Spinal cord (tissue), 10 donors: Measurements from ENCODE around the gene IGSF21. TPM values are rescaled to one million over a fixed set of nuclear protein-coding genes. Genes with fewer than 3 reads are reported as not detected.

ENCODE experiments used
- DNase-seq, 6 donors: peaks; one replicate each; pipeline versions ENCODE4 v3.0.0 to v3.0.0-alpha.2; 2013 to 2015; ENCODE audit warnings: low spot score in 6 of 6, low read depth in 4 of 6
- H3K27ac ChIP-seq: one replicate; pipeline ENCODE4 v1.5.1; 2013; ENCODE audit warnings: low read depth, low read length, control low read depth
- H3K27me3 ChIP-seq: one replicate; pipeline ENCODE4 v1.6.1; 2013; ENCODE audit warnings: low read length; ENCODE audit not compliant: control insufficient read depth, insufficient read depth
- H3K36me3 ChIP-seq: one replicate; pipeline ENCODE4 v1.6.1; 2013; ENCODE audit warnings: low read length; ENCODE audit not compliant: control insufficient read depth, insufficient read depth
- H3K4me1 ChIP-seq: one replicate; pipeline ENCODE4 v1.6.1; 2013; ENCODE audit warnings: low read length; ENCODE audit not compliant: control insufficient read depth, insufficient read depth
- H3K4me3 ChIP-seq: one replicate; pipeline ENCODE4 v1.5.1; 2013; ENCODE audit warnings: low read depth, low read length, control low read depth
- H3K9me3 ChIP-seq: one replicate; pipeline ENCODE4 v1.6.1; 2013; ENCODE audit warnings: low read length; ENCODE audit not compliant: control insufficient read depth, insufficient read depth
- WGBS: methylation state at CpG from one replicate; pipeline ENCODE4 v1.1.5; 2013; ENCODE audit warnings: missing lambda C conversion rate; ENCODE audit not compliant: insufficient coverage; 5-methylcytosine and 5-hydroxymethylcytosine counted together
- polyA plus RNA-seq, 2 donors: library from polyadenylated mRNA; unstranded; fragments of 120-200 nt; gene quantifications; one replicate each; pipeline ENCODE4 v1.2.1, GENCODE V29; 2013; ENCODE audit not compliant: insufficient read length in 2 of 2
- total RNA-seq, 2 donors: library from RNA; depleted of rRNA in 1 of 2; stranded (reverse); fragments of 120-200 nt in 1 of 2; fragments of >200 nt in 1 of 2; gene quantifications; one replicate each; pipeline versions ENCODE4 v1.2.3 to v1.2.4, GENCODE V29; 2013 to 2014
- donor health status: healthy.

IGSF21 gene
- total and polyA plus RNA-seq, 4 donors, result 9.0 to 70.7 (median 40.7) TPM

- peaks cover 2% of the 10 kb centered on the region for H3K27me3 ChIP-seq
- 86% methylated on average over 1 of the region's 9 CpGs for WGBS
These were observed 222.1 kb downstream of the IGSF21 start for GRCh38 chr1:18329469-18330253.

GRCh38 chr1:18332576-18332975 lies 225.0 kb downstream of the IGSF21 start:
- WGBS, result 30% methylated on average over 5 of the region's 6 CpGs
- Histone ChIP-seq H3K4me3 (no peak overlapping the region), H3K4me1 (peaks cover 3% of the 10 kb centered on the region), H3K27me3 (peaks cover 2% of the 10 kb centered on the region), H3K36me3 (no peaks in the 10 kb centered on the region), H3K27ac (no peak overlapping the region), H3K9me3 (no peaks in the 10 kb centered on the region)
- no peak for DNase-seq

More at GRCh38 chr1:18329469-18330253, 222.1 kb downstream of the IGSF21 start:
- no peaks in the 10 kb centered on the region for H3K36me3 ChIP-seq
- H3K4me3 ChIP-seq, result no peak overlapping the region
- peaks cover 27% of the 10 kb centered on the region for H3K4me1 ChIP-seq
- no peaks in the 10 kb centered on the region for H3K9me3 ChIP-seq
- no peak overlapping the region for H3K27ac ChIP-seq
- DNase-seq, result no peak

DNA sequence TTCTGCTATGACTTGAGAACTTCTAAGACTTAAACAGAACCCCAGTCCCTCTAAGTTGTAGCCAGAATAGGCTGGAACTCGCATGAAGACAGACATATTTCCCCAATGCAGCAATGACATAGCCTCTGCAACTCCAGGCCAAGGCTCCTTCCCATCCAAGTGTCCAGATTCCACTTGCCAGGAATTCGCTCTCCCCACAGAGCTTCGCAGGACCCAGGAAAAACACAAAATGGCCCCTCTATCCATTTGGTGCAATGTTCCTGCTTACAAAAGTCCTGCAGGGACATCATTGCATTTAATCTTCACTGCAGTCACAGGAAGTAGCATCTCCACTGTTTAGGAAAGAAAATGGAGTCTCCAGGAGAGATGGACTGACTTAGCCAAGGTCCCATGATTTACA lies 225.6 kb downstream of the IGSF21 start:
- Histone ChIP-seq H3K4me3 (no peak overlapping the region), H3K27ac (no peak overlapping the region), H3K27me3 (peaks cover 2% of the 10 kb centered on the region), H3K9me3 (no peaks in the 10 kb centered on the region), H3K36me3 (no peaks in the 10 kb centered on the region), H3K4me1 (peaks cover 3% of the 10 kb centered on the region)
- no peak for DNase-seq
- WGBS, result 81% methylated on average over 3 of the region's 3 CpGs

- Histone ChIP-seq H3K27ac (no peak overlapping the region), H3K9me3 (no peaks in the 10 kb centered on the region), H3K36me3 (no peaks in the 10 kb centered on the region), H3K4me1 (peaks cover 3% of the 10 kb centered on the region), H3K4me3 (no peak overlapping the region), H3K27me3 (peaks cover 2% of the 10 kb centered on the region)
- no CpG with 5 or more reads among the region's 4 CpGs for WGBS
- no peak for DNase-seq
These were observed 229.2 kb downstream of the IGSF21 start for GRCh38 chr1:18336801-18337200.

DNA sequence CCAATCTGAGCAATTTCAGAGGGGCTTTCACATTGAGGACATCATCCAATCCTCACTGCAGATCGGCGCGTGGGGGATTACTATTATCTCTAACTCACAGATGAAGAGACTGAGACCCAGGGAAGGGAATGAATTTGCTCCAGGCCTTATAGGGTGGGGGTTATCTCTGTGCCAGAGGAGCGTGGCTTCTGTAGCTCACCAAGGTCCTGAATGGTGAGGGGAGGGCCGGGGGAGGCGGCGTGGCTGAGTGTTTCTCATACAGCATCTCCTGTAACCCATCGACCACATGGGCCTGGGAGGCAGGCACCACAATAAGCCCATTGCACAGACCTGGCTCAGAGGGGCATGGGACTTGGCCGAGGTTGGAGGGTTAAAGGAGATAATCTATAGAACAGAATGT lies 230.2 kb downstream of the IGSF21 start:
- no peak overlapping the region for H3K4me3 ChIP-seq
- DNase-seq, result no peak
- H3K4me1 ChIP-seq, result peaks cover under 1% of the 10 kb centered on the region
- WGBS, result 83% methylated on average over 1 of the region's 9 CpGs
- H3K27me3 ChIP-seq, result peaks cover 2% of the 10 kb centered on the region
- no peak overlapping the region for H3K27ac ChIP-seq
- no peaks in the 10 kb centered on the region for H3K9me3 ChIP-seq
- no peaks in the 10 kb centered on the region for H3K36me3 ChIP-seq

GRCh38 chr1:18339161-18339560 lies 231.6 kb downstream of the IGSF21 start:
- Histone ChIP-seq H3K27ac (no peak overlapping the region), H3K9me3 (no peaks in the 10 kb centered on the region), H3K4me1 (no peaks in the 10 kb centered on the region), H3K36me3 (no peaks in the 10 kb centered on the region), H3K27me3 (no peaks in the 10 kb centered on the region), H3K4me3 (no peak overlapping the region)
- WGBS, result 86% methylated on average over 11 of the region's 11 CpGs
- DNase-seq, result no peak

DNA sequence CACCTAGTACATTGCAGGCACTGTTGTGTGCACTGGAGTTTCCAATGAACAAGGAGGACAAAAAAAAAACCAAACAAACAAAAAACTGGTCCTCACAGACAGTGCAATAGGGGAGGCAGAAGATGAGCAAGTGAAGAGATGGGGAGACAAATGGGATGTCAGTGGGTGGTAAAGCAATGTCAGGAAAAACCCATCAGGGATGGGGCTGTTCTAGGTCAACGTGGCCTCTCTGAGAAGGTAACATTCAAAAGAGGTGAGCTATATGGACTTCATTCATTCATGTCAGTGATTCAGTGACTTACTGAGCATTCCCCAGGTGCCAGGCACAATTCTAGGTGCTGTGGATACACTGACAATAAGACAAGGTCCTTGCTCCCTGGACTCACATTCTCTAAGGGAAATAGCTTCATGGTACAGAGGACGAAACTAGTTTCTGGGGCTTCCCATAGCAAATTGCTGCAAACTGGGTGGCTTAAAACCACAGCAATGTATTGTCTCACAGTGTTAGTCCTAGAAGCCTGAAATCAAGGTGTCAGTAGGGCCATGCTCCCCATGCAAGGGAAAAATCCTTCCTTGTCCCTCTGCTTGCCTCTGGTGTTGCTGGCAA lies 232.7 kb downstream of the IGSF21 start:
- no peaks in the 10 kb centered on the region for H3K27me3 ChIP-seq
- H3K4me3 ChIP-seq, result no peak overlapping the region
- WGBS, result 56% methylated on average over 2 of the region's 2 CpGs
- H3K27ac ChIP-seq, result no peak overlapping the region
- H3K4me1 ChIP-seq, result peaks cover 7% of the 10 kb centered on the region
- H3K9me3 ChIP-seq, result no peaks in the 10 kb centered on the region
- no peaks in the 10 kb centered on the region for H3K36me3 ChIP-seq
- DNase-seq, result no peak

DNA sequence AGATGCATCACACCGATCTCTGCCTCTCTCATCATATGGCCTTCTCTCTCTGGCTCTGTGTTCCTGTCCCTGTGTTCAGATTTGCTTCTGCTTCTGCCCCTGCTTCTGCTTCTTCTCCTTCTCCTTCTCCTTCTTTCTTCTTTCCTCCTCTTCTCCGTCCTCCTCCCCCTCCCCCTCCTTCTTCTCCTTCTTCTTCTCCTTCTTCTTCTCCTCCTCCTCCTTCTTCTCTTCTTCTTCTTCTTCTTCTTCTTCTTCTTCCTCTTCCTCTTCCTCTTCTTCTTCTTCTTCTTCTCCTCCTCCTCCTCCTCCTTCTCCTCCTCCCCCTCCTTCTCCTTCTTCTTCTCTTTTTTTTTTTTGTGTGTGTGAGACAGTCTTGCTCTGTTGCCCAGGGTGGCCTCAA lies 233.2 kb downstream of the IGSF21 start:
- WGBS, result 76% methylated on average over 2 of the region's 2 CpGs
- Histone ChIP-seq H3K4me1 (peaks cover 7% of the 10 kb centered on the region), H3K9me3 (no peaks in the 10 kb centered on the region), H3K4me3 (no peak overlapping the region), H3K27ac (no peak overlapping the region), H3K36me3 (no peaks in the 10 kb centered on the region), H3K27me3 (no peaks in the 10 kb centered on the region)
- no peak for DNase-seq

- H3K4me3 ChIP-seq, result no peak overlapping the region
- H3K36me3 ChIP-seq, result no peaks in the 10 kb centered on the region
- H3K9me3 ChIP-seq, result no peaks in the 10 kb centered on the region
- H3K27me3 ChIP-seq, result no peaks in the 10 kb centered on the region
- no peak overlapping the region for H3K27ac ChIP-seq
- H3K4me1 ChIP-seq, result peaks cover 7% of the 10 kb centered on the region
- 72% methylated on average over 3 of the region's 5 CpGs for WGBS
- peak in 1 of 6 donors; percentile 72 for DNase-seq
These were observed 233.9 kb downstream of the IGSF21 start for GRCh38 chr1:18341291-18342069.
